GM23338 (cell line): ENCODE data around the gene APPL2.

Experiments used
- EZH2 ChIP-seq: fragments of 200-600 bp; sonication (generic); IDR thresholded peaks from one replicate; pipeline ENCODE4 v1.8.0; 2017; ENCODE audit warnings: antibody characterized with exemption, mild to moderate bottlenecking, low read depth; ENCODE audit not compliant: unreplicated experiment
- EZH2phosphoT487 ChIP-seq: fragments of 200-600 bp; sonication (generic); IDR thresholded peaks from one replicate; pipeline ENCODE4 v1.8.1; 2018; ENCODE audit warnings: antibody characterized with exemption; ENCODE audit not compliant: unreplicated experiment
- NANOG ChIP-seq: IDR thresholded peaks from 2 replicates; pipeline ENCODE4 v1.6.1; 2016; ENCODE audit warnings: antibody characterized with exemption, borderline replicate concordance
- POLR2AphosphoS5 ChIP-seq: IDR thresholded peaks from 2 replicates; pipeline ENCODE4 v1.6.1; 2016; ENCODE audit warnings: antibody characterized with exemption, low read depth
- REST ChIP-seq: IDR thresholded peaks from one replicate; pipeline ENCODE4 v1.6.1; 2018; ENCODE audit warnings: antibody characterized with exemption; ENCODE audit not compliant: unreplicated experiment
- ZNF114 ChIP-seq: fragments of 250-450 bp; sonication (Bioruptor Pico); IDR thresholded peaks from 2 replicates; pipeline ENCODE4 v1.5.0; 2020; ENCODE audit warnings: mild to moderate bottlenecking, moderate library complexity
- TF ChIP-seq, protein P1 (sequence below), 2 experiments: fragments of 200-600 bp in 1 of 2; sonication (generic) in 1 of 2; conservative IDR thresholded peaks; 2 replicates each; pipeline versions ENCODE4 v1.5.1 to v1.6.1; 2016 to 2017; ENCODE audit warnings: antibody characterized with exemption in 2 of 2, low read depth in 2 of 2, mild to moderate bottlenecking in 2 of 2, moderate library complexity in 1 of 2
- TF ChIP-seq, protein P2 (sequence below): IDR thresholded peaks from 2 replicates; pipeline ENCODE4 v1.6.1; 2016; ENCODE audit warnings: antibody characterized with exemption

- TF ChIP-seq, protein P1, sequence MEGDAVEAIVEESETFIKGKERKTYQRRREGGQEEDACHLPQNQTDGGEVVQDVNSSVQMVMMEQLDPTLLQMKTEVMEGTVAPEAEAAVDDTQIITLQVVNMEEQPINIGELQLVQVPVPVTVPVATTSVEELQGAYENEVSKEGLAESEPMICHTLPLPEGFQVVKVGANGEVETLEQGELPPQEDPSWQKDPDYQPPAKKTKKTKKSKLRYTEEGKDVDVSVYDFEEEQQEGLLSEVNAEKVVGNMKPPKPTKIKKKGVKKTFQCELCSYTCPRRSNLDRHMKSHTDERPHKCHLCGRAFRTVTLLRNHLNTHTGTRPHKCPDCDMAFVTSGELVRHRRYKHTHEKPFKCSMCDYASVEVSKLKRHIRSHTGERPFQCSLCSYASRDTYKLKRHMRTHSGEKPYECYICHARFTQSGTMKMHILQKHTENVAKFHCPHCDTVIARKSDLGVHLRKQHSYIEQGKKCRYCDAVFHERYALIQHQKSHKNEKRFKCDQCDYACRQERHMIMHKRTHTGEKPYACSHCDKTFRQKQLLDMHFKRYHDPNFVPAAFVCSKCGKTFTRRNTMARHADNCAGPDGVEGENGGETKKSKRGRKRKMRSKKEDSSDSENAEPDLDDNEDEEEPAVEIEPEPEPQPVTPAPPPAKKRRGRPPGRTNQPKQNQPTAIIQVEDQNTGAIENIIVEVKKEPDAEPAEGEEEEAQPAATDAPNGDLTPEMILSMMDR (conservative IDR thresholded peaks at IDR 0.05; ENCODE audit: low read depth in 2 of 2), result no peak
- TF ChIP-seq ZNF114 (CRISPR knock-in tag) (no peak), EZH2 (no peak), POLR2AphosphoS5 (no peak), REST (no peak), EZH2phosphoT487 (no peak), NANOG (no peak)
- TF ChIP-seq, protein P2, sequence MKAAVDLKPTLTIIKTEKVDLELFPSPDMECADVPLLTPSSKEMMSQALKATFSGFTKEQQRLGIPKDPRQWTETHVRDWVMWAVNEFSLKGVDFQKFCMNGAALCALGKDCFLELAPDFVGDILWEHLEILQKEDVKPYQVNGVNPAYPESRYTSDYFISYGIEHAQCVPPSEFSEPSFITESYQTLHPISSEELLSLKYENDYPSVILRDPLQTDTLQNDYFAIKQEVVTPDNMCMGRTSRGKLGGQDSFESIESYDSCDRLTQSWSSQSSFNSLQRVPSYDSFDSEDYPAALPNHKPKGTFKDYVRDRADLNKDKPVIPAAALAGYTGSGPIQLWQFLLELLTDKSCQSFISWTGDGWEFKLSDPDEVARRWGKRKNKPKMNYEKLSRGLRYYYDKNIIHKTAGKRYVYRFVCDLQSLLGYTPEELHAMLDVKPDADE, result no peak
Observed at GRCh38 chr12:105141320-105141922, 94.6 kb downstream of the APPL2 start.
